Smooth muscle cell (in vitro differentiated cells): ENCODE data around the gene CCDC149. TPM values are rescaled to one million over a fixed set of nuclear protein-coding genes. Genes with fewer than 3 reads are reported as not detected.

ENCODE experiments used
- DNase-seq: peaks from one replicate; lab custom pipeline; 2025; ENCODE audit not compliant: unreplicated experiment; lab: John Stamatoyannopoulos, UW
- H2AFZ ChIP-seq: fragments of 200-600 bp; sonication (generic); 2 replicates; pipeline ENCODE4 v1.6.0; 2016; ENCODE audit warnings: antibody characterized with exemption, low read depth, mild to moderate bottlenecking
- H3F3A ChIP-seq: fragments of 200-600 bp; sonication (generic); 2 replicates; pipeline ENCODE4 v1.6.0; 2017; ENCODE audit warnings: antibody characterized with exemption, low read depth
- H3K27ac ChIP-seq: fragments of 200-600 bp; sonication (generic); 2 replicates; pipeline ENCODE4 v1.5.1; 2016; ENCODE audit warnings: low read depth, mild to moderate bottlenecking
- H3K27me3 ChIP-seq: fragments of 200-600 bp; sonication (generic); 2 replicates; pipeline ENCODE4 v1.6.1; 2016; ENCODE audit warnings: low read depth, mild to moderate bottlenecking
- H3K36me3 ChIP-seq: fragments of 200-600 bp; sonication (generic); 2 replicates; pipeline ENCODE4 v1.5.1; 2016; ENCODE audit warnings: low read depth
- H3K4me1 ChIP-seq: fragments of 200-600 bp; sonication (generic); 2 replicates; pipeline ENCODE4 v1.5.1; 2016; ENCODE audit warnings: low read depth
- H3K4me2 ChIP-seq: fragments of 200-600 bp; sonication (generic); 2 replicates; pipeline ENCODE4 v1.6.0; 2016; ENCODE audit warnings: mild to moderate bottlenecking
- H3K4me3 ChIP-seq: fragments of 200-600 bp; sonication (generic); 2 replicates; pipeline ENCODE4 v1.5.1; 2016; ENCODE audit warnings: mild to moderate bottlenecking
- H3K79me2 ChIP-seq: fragments of 200-600 bp; sonication (generic); 2 replicates; pipeline ENCODE4 v1.6.0; 2016; ENCODE audit warnings: low read depth, mild to moderate bottlenecking
- H3K9ac ChIP-seq: fragments of 200-600 bp; sonication (generic); 2 replicates; pipeline ENCODE4 v1.6.0; 2016; ENCODE audit warnings: low read depth
- H3K9me3 ChIP-seq: fragments of 200-600 bp; sonication (generic); replicated peaks from 2 replicates; pipeline ENCODE4 v1.5.1; 2016; ENCODE audit warnings: low read depth
- H4K20me1 ChIP-seq: fragments of 200-600 bp; sonication (generic); 2 replicates; pipeline ENCODE4 v1.6.0; 2016; ENCODE audit warnings: low read depth
- WGBS: methylation state at CpG from one replicate; pipeline ENCODE4 v1.1.7; 2016; ENCODE audit warnings: low lambda C conversion rate; 5-methylcytosine and 5-hydroxymethylcytosine counted together
- polyA plus RNA-seq: library from polyadenylated mRNA; unstranded; fragments of >200 nt; fragmentation: Nextera tagmentation; extraction: Ambion mirVana; gene quantifications from 2 replicates; pipeline ENCODE4 v1.2.1, GENCODE V29; 2016
- total RNA-seq: library from RNA; depleted of rRNA; stranded (reverse); fragments of >200 nt; gene quantifications from 2 replicates; pipeline ENCODE4 v1.2.3, GENCODE V29; 2014
- TF ChIP-seq, protein P1 (sequence below): fragments of 200-600 bp; sonication (generic); IDR thresholded peaks from 2 replicates; pipeline ENCODE4 v1.5.1; 2017; ENCODE audit warnings: borderline replicate concordance, mild to moderate bottlenecking, antibody characterized with exemption; ENCODE audit not compliant: insufficient read depth, poor library complexity, severe bottlenecking

The CCDC149 gene
- total and polyA plus RNA-seq, 2 experiments from 2014 or later: 5.5 to 10.7 TPM

- Histone ChIP-seq H2AFZ (no peak overlapping the region), H3K9me3 (no peaks in the 10 kb centered on the region), H3F3A (no peaks in the 10 kb centered on the region), H3K4me1 (no peaks in the 10 kb centered on the region), H3K79me2 (no peaks in the 10 kb centered on the region), H4K20me1 (no peaks in the 10 kb centered on the region), H3K9ac (no peak overlapping the region), H3K4me2 (no peak overlapping the region), H3K27ac (no peak overlapping the region), H3K4me3 (no peak overlapping the region), H3K36me3 (no peaks in the 10 kb centered on the region), H3K27me3 (no peaks in the 10 kb centered on the region)
- TF ChIP-seq, protein P1, sequence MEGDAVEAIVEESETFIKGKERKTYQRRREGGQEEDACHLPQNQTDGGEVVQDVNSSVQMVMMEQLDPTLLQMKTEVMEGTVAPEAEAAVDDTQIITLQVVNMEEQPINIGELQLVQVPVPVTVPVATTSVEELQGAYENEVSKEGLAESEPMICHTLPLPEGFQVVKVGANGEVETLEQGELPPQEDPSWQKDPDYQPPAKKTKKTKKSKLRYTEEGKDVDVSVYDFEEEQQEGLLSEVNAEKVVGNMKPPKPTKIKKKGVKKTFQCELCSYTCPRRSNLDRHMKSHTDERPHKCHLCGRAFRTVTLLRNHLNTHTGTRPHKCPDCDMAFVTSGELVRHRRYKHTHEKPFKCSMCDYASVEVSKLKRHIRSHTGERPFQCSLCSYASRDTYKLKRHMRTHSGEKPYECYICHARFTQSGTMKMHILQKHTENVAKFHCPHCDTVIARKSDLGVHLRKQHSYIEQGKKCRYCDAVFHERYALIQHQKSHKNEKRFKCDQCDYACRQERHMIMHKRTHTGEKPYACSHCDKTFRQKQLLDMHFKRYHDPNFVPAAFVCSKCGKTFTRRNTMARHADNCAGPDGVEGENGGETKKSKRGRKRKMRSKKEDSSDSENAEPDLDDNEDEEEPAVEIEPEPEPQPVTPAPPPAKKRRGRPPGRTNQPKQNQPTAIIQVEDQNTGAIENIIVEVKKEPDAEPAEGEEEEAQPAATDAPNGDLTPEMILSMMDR: no peak
- WGBS: 92% methylated on average over 2 of the region's 2 CpGs
- DNase-seq: no peak
These were observed 7.2 kb upstream of the CCDC149 start for GRCh38 chr4:24920008-24920407.

GRCh38 chr4:24917076-24917856, 4.4 kb upstream of the CCDC149 start:
- Histone ChIP-seq H3F3A (no peaks in the 10 kb centered on the region), H3K4me1 (peaks cover under 1% of the 10 kb centered on the region), H3K4me2 (no peak overlapping the region), H3K9ac (no peak overlapping the region), H3K36me3 (no peaks in the 10 kb centered on the region), H2AFZ (no peak overlapping the region), H3K27me3 (no peaks in the 10 kb centered on the region), H4K20me1 (no peaks in the 10 kb centered on the region), H3K27ac (no peak overlapping the region), H3K4me3 (no peak overlapping the region), H3K79me2 (no peaks in the 10 kb centered on the region), H3K9me3 (no peaks in the 10 kb centered on the region)
- DNase-seq: no peak
- TF ChIP-seq, protein P1: no peak
- WGBS: 76% methylated on average over 20 of the region's 20 CpGs

GRCh38 chr4:24915121-24915922, 2.5 kb upstream of the CCDC149 start:
- H3K4me2 ChIP-seq: no peak overlapping the region
- TF ChIP-seq, protein P1: no peak
- 69% methylated on average over 8 of the region's 8 CpGs for WGBS
- DNase-seq: no peak
- peaks cover 6% of the 10 kb centered on the region for H3K4me1 ChIP-seq
- H4K20me1 ChIP-seq: no peaks in the 10 kb centered on the region
- H2AFZ ChIP-seq: no peak overlapping the region
- no peak overlapping the region for H3K9ac ChIP-seq
- no peaks in the 10 kb centered on the region for H3K36me3 ChIP-seq
- no peaks in the 10 kb centered on the region for H3K79me2 ChIP-seq
- H3K27me3 ChIP-seq: no peaks in the 10 kb centered on the region
- no peaks in the 10 kb centered on the region for H3K9me3 ChIP-seq
- H3F3A ChIP-seq: no peaks in the 10 kb centered on the region
- no peak overlapping the region for H3K4me3 ChIP-seq
- H3K27ac ChIP-seq: no peak overlapping the region
